ENCODE measurements around the gene SIRPG. TPM values are rescaled to one million over a fixed set of nuclear protein-coding genes. Genes with fewer than 3 reads are reported as not detected.

The SIRPG gene
- total and polyA plus RNA-seq, 2 of the 13 experiments (the other 11 are each of a cell fraction or from before 2014, with no cell fraction given), result not detected

GRCh38 chr20:1674990-1675780 lies 17.6 kb upstream of the SIRPG start (continued):
- TF ChIP-seq, protein P1, sequence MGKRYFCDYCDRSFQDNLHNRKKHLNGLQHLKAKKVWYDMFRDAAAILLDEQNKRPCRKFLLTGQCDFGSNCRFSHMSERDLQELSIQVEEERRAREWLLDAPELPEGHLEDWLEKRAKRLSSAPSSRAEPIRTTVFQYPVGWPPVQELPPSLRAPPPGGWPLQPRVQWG (CRISPR knock-in tag; IDR thresholded peaks at IDR 0.05; ENCODE audit: borderline replicate concordance, low read depth), result no peak
- no peak for TF ChIP-seq HNRNPLL (IDR thresholded peaks at IDR 0.05; ENCODE audit: low read depth, low read length, poor library complexity, severe bottlenecking)
- no peak for TF ChIP-seq ZNF367 (CRISPR knock-in tag; IDR thresholded peaks at IDR 0.05; ENCODE audit: borderline replicate concordance)
- no peak for TF ChIP-seq SOX6 (IDR thresholded peaks at IDR 0.05)
- no peak for TF ChIP-seq SOX6 (CRISPR knock-in tag; IDR thresholded peaks at IDR 0.05)
- no peak for TF ChIP-seq SRY (CRISPR knock-in tag; IDR thresholded peaks at IDR 0.05)

GRCh38 chr20:1674361-1674760 lies 16.8 kb upstream of the SIRPG start:
- 29% methylated on average over 3 of the region's 3 CpGs for WGBS (ENCODE audit: low lambda C conversion rate)
- DNase-seq (ENCODE audit: low spot score) (no peak), FAIRE-seq (no peak), ATAC-seq (no peak)
- intact Hi-C loops (cut with micrococcal nuclease; ENCODE audit: unreplicated experiment) (no loop called here), in situ Hi-C loops (cut with HindIII; ENCODE audit: extremely low pct_ligation_motif_present, low pct_unique_long_range_greater_than_20kb) (no loop called here)
- CTCF ChIA-PET (ENCODE audit: low intra/inter-chr PET ratio, low total read pairs), result no interaction called here
- H3K9ac ChIP-seq (ENCODE audit: insufficient read depth, low read depth, low read length), result no peak overlapping the region
- H3K27ac ChIP-seq (ENCODE audit: extremely low read length, insufficient read depth, low read length), result no peak overlapping the region
- no peak overlapping the region for H2AFZ ChIP-seq (ENCODE audit: low read length)
- no peaks in the 10 kb centered on the region for H3K9me3 ChIP-seq (ENCODE audit: low read length)
- H3K4me3 ChIP-seq (replicated peaks in 1 of 3; ENCODE audit: insufficient read depth in 1 of 3, low read depth in 2 of 3, low read length in 3 of 3), result no peak overlapping the region
- no peaks in the 10 kb centered on the region for H3K4me1 ChIP-seq (ENCODE audit: insufficient read depth, low read length)
- POLR2A ChIA-PET, result no interaction called here
- peaks cover 0 to 18% of the 10 kb centered on the region in 2 experiments; a peak in 1 of 5 replicates for H3K27me3 ChIP-seq (ENCODE audit: control insufficient read depth in 1 of 2, insufficient read depth in 2 of 2, low read length in 2 of 2)
- H4K20me1 ChIP-seq (ENCODE audit: insufficient read depth, low read length), result no peaks in the 10 kb centered on the region
- no TSS peak for BruUV-seq (replicated peaks)
- H3K36me3 ChIP-seq (replicated peaks in 1 of 2; ENCODE audit: control insufficient read depth in 1 of 2, insufficient read depth in 2 of 2, low read length in 2 of 2), result no peaks in the 10 kb centered on the region
- no peak overlapping the region for H3K4me2 ChIP-seq (ENCODE audit: low read depth, low read length)
- no peaks in the 10 kb centered on the region for H3K79me2 ChIP-seq (ENCODE audit: insufficient read depth, low read length)
- TF ChIP-seq ZBTB25 (CRISPR knock-in tag; IDR thresholded peaks at IDR 0.05) (no peak), KLF12 (CRISPR knock-in tag; IDR thresholded peaks at IDR 0.05; ENCODE audit: borderline replicate concordance) (no peak), SALL2 (CRISPR knock-in tag; IDR thresholded peaks at IDR 0.05) (no peak), FOXA1 (IDR thresholded peaks at IDR 0.05) (no peak), FOXA1 (CRISPR knock-in tag; IDR thresholded peaks at IDR 0.05) (no peak), ZNF652 (CRISPR knock-in tag; IDR thresholded peaks at IDR 0.05; ENCODE audit: borderline replicate concordance, low read depth) (no peak), ZNF24 (IDR thresholded peaks at IDR 0.05) (no peak), MAZ (IDR thresholded peaks at IDR 0.05; ENCODE audit: borderline replicate concordance, low read depth, low read length) (no peak), MAZ (CRISPR knock-in tag; IDR thresholded peaks at IDR 0.05; ENCODE audit: low read depth) (no peak), HOXD1 (CRISPR knock-in tag; IDR thresholded peaks at IDR 0.05) (no peak), ZNF619 (CRISPR knock-in tag; IDR thresholded peaks at IDR 0.05) (no peak)
- TF ChIP-seq, protein P2, sequence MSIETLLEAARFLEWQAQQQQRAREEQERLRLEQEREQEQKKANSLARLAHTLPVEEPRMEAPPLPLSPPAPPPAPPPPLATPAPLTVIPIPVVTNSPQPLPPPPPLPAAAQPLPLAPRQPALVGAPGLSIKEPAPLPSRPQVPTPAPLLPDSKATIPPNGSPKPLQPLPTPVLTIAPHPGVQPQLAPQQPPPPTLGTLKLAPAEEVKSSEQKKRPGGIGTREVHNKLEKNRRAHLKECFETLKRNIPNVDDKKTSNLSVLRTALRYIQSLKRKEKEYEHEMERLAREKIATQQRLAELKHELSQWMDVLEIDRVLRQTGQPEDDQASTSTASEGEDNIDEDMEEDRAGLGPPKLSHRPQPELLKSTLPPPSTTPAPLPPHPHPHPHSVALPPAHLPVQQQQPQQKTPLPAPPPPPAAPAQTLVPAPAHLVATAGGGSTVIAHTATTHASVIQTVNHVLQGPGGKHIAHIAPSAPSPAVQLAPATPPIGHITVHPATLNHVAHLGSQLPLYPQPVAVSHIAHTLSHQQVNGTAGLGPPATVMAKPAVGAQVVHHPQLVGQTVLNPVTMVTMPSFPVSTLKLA (IDR thresholded peaks at IDR 0.05), result no peak
